IMR-90 (cell line): ENCODE measurements around the gene JMJD7. TPM values are rescaled to one million over a fixed set of nuclear protein-coding genes. Genes with fewer than 3 reads are reported as not detected.
A peak's percentile ranks its signal among the peaks of the same experiment; 100 is the strongest.

ENCODE experiments used
- ATAC-seq: fragments of 200-7000 bp; cut with Tn5 transposase; 2 replicates; pipeline ENCODE4 v1.9.1; 2020; ENCODE audit warnings: low read depth, mild to moderate bottlenecking, moderate library complexity
- BruUV-seq: library from RNA; stranded (reverse); fragments of 400-500 nt; replicated peaks from 2 replicates; lab custom pipeline; 2021; lab: Mats Ljungman, UMichigan
- CTCF ChIA-PET: fragments of 300-600 bp; formaldehyde crosslinking; extraction: SDS; loops from one replicate; lab custom pipeline; 2021; ENCODE audit warnings: antibody characterized with exemption; lab: Yijun Ruan, JAX
- POLR2A ChIA-PET: fragments of 300-600 bp; sonication (Branson Sonifier 250); formaldehyde crosslinking; loops from one replicate; lab custom pipeline; 2022; ENCODE audit warnings: antibody characterized with exemption; ENCODE audit not compliant: unreplicated experiment; lab: Charles Lee
- DNase-seq: peaks from one replicate; pipeline ENCODE4 v3.0.0; 2013
- H2AFZ ChIP-seq: replicated peaks from 2 replicates; pipeline ENCODE3; 2013; ENCODE audit warnings: low read length, mild to moderate bottlenecking; ENCODE audit not compliant: poor library complexity
- H2AK5ac ChIP-seq: 2 replicates; pipeline ENCODE4 v1.6.1; 2013; ENCODE audit warnings: low read depth, low read length, inconsistent platforms
- H2AK9ac ChIP-seq: replicated peaks from 2 replicates; pipeline ENCODE3; 2013; ENCODE audit warnings: mild to moderate bottlenecking, low read depth, low read length, moderate library complexity; ENCODE audit not compliant: poor library complexity
- H2BK120ac ChIP-seq: 2 replicates; pipeline ENCODE4 v1.6.1; 2013; ENCODE audit warnings: low read depth, low read length, inconsistent platforms
- H2BK15ac ChIP-seq: 3 replicates; pipeline ENCODE4 v1.6.1; 2013; ENCODE audit warnings: low read depth, low read length, inconsistent platforms
- H2BK20ac ChIP-seq: 2 replicates; pipeline ENCODE4 v1.6.1; 2013; ENCODE audit warnings: low read depth, mild to moderate bottlenecking, inconsistent platforms, low read length, moderate library complexity
- H2BK5ac ChIP-seq: 2 replicates; pipeline ENCODE4 v1.6.1; 2013; ENCODE audit warnings: mild to moderate bottlenecking, low read depth, low read length, inconsistent platforms; ENCODE audit not compliant: poor library complexity, severe bottlenecking
- H3K14ac ChIP-seq: replicated peaks from 2 replicates; pipeline ENCODE4 v1.6.1; 2013; ENCODE audit warnings: low read depth, low read length, inconsistent platforms
- H3K18ac ChIP-seq: 2 replicates; pipeline ENCODE4 v1.6.1; 2013; ENCODE audit warnings: low read depth, low read length, control low read depth
- H3K23ac ChIP-seq: 2 replicates; pipeline ENCODE4 v1.6.1; 2013; ENCODE audit warnings: low read depth, low read length, inconsistent platforms
- H3K27ac ChIP-seq: 2 replicates; pipeline ENCODE4 v1.5.1; 2013; ENCODE audit warnings: mild to moderate bottlenecking, control low read depth, low read length; ENCODE audit not compliant: insufficient read depth
- H3K27me3 ChIP-seq: 2 replicates; pipeline ENCODE4 v1.6.1; 2013; ENCODE audit warnings: low read length; ENCODE audit not compliant: control insufficient read depth, insufficient read depth
- H3K36me3 ChIP-seq: 2 replicates; pipeline ENCODE4 v1.6.1; 2013; ENCODE audit warnings: low read length, mixed read lengths; ENCODE audit not compliant: control insufficient read depth, insufficient read depth
- H3K4ac ChIP-seq: 2 replicates; pipeline ENCODE4 v1.6.1; 2013; ENCODE audit warnings: low read depth, low read length, inconsistent platforms
- H3K4me1 ChIP-seq: 2 replicates; pipeline ENCODE4 v1.6.1; 2013; ENCODE audit warnings: low read length, mixed read lengths; ENCODE audit not compliant: control insufficient read depth, insufficient read depth
- H3K4me2 ChIP-seq: 2 replicates; pipeline ENCODE4 v1.6.1; 2013; ENCODE audit warnings: low read depth, mild to moderate bottlenecking, control low read depth, low read length, moderate library complexity
- H3K4me3 ChIP-seq: 2 replicates; pipeline ENCODE4 v1.5.1; 2013; ENCODE audit warnings: low read depth, mild to moderate bottlenecking, control low read depth, low read length, moderate library complexity; ENCODE audit not compliant: insufficient read depth
- H3K56ac ChIP-seq: 2 replicates; pipeline ENCODE4 v1.6.1; 2013; ENCODE audit warnings: low read length, inconsistent platforms; ENCODE audit not compliant: insufficient read depth; ENCODE audit errors: extremely low read depth
- H3K79me1 ChIP-seq, 2 experiments: 2 replicates each; pipeline ENCODE4 v1.6.1; 2013; ENCODE audit warnings: low read length in 2 of 2, inconsistent platforms in 1 of 2, low read depth in 1 of 2
- H3K9ac ChIP-seq: 2 replicates; pipeline ENCODE4 v1.6.1; 2013; ENCODE audit warnings: low read depth, low read length, control low read depth
- H3K9me1 ChIP-seq: 2 replicates; pipeline ENCODE4 v1.6.1; 2013; ENCODE audit warnings: low read length, inconsistent platforms; ENCODE audit not compliant: insufficient read depth
- H3K9me3 ChIP-seq: 2 replicates; pipeline ENCODE4 v1.6.1; 2013; ENCODE audit warnings: low read length; ENCODE audit not compliant: control insufficient read depth, insufficient read depth
- H4K20me1 ChIP-seq: 2 replicates; pipeline ENCODE4 v1.6.1; 2013; ENCODE audit warnings: low read length, inconsistent platforms; ENCODE audit not compliant: insufficient read depth
- H4K5ac ChIP-seq: 2 replicates; pipeline ENCODE4 v1.6.1; 2013; ENCODE audit warnings: mild to moderate bottlenecking, low read depth, low read length, control low read depth
- H4K8ac ChIP-seq, 2 experiments: 2 replicates each; pipeline ENCODE4 v1.6.1; 2013; ENCODE audit warnings: low read depth in 2 of 2, low read length in 2 of 2, control low read depth in 1 of 2, inconsistent platforms in 1 of 2
- H4K91ac ChIP-seq: 2 replicates; pipeline ENCODE4 v1.6.1; 2013; ENCODE audit warnings: low read depth, low read length, inconsistent platforms; ENCODE audit not compliant: insufficient read depth
- CEBPB ChIP-seq: IDR thresholded peaks from 2 replicates; pipeline ENCODE4 v1.6.1; 2012; ENCODE audit warnings: low read depth, low read length, improper control_type of control experiment
- POLR2A ChIP-seq: IDR thresholded peaks from 2 replicates; pipeline ENCODE4 v1.6.1; 2012; ENCODE audit warnings: mild to moderate bottlenecking, low read depth, low read length
- RFX5 ChIP-seq: IDR thresholded peaks from 2 replicates; pipeline ENCODE4 v1.8.0; 2012; ENCODE audit warnings: low read depth, mild to moderate bottlenecking, low read length, moderate library complexity
- WGBS, 2 experiments: methylation state at CpG; one replicate each; pipeline versions ENCODE4 v1.1.5 to v1.1.7; 2013; ENCODE audit warnings: missing lambda C conversion rate in 2 of 2; ENCODE audit not compliant: insufficient read length in 1 of 2; ENCODE audit errors: extremely low coverage in 2 of 2; 5-methylcytosine and 5-hydroxymethylcytosine counted together
- dilution Hi-C: fragments of 300-500 bp; cut with HindIII; formaldehyde crosslinking; loops from one replicate; pipeline ENCODE4 v1.14.3; 2018; ENCODE audit warnings: low sequenced_read_pairs; ENCODE audit not compliant: unreplicated experiment
- in situ Hi-C: fragments of 300-500 bp; cut with MboI; formaldehyde crosslinking; loops from 3 replicates; pipeline ENCODE4 v1.14.3; 2019; ENCODE audit warnings: low sequenced_read_pairs, inconsistent platforms, mixed read lengths
- intact Hi-C: fragments of 100-400 bp; cut with micrococcal nuclease; formaldehyde crosslinking; loops from 2 replicates; pipeline ENCODE4 v1.10.0; 2022
- polyA plus RNA-seq, 3 experiments: library from polyadenylated mRNA; depleted of rRNA; stranded (reverse); fragments of >200 nt; gene quantifications; 2 replicates each; pipeline ENCODE4 v1.2.3, GENCODE V29; 2012; ENCODE audit warnings: low replicate concordance in 1 of 3
- total RNA-seq: library from RNA; depleted of rRNA; stranded (reverse); fragments of >200 nt; gene quantifications from 2 replicates; pipeline ENCODE4 v1.2.3, GENCODE V29; 2012
- TF ChIP-seq, protein P1 (sequence below): conservative IDR thresholded peaks from 2 replicates; pipeline ENCODE4 v1.5.1; 2012; ENCODE audit warnings: mild to moderate bottlenecking, low read depth, low read length, improper control_type of control experiment

The JMJD7 gene
- total and polyA plus RNA-seq, 2 of the 4 experiments (the other 2 are of a cell fraction): 5.0 to 6.3 TPM

DNA sequence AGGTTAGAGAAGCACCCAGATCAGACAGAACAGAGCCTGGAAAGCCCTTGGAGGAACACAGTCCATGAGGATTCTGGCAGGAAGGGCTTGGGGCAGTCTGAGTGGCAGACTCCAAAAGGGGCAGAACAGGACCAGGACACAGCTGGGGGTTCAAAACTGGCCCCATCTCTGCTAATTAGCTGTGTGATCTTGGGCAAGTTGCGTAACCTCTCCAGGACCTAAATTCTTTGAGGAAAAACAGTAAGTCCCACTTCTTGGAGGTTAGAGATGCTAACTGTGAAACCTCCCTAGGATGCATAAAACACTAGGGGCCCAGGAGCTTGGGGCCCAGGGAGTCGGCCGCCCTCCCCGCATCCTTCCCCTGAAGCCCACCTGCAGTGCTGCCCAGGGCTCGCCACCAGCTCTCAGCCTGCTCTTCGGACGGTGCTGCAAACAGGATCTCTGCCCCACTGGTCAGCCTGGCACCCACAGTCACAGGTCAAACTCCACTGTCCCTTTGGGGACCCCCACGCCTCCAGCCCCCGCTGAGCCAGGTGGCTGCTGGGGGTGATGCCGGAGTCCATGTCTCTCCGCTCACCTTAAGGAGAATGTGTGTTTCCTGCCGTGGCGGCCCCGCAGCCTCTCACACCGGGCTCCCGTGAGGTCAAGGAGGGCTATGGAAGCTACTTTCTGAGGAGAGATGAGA, 22.7 kb downstream of the JMJD7 start:
- BruUV-seq: no TSS peak
- Histone ChIP-seq H2AK9ac (no peak overlapping the region), H2BK5ac (no peak overlapping the region), H3K23ac (no peak overlapping the region), H3K14ac (no peak overlapping the region), H3K9me3 (no peaks in the 10 kb centered on the region), H3K27me3 (peaks cover 19% of the 10 kb centered on the region; the same call in 1 of the 2 replicates), H3K4me3 (no peak overlapping the region), H3K4ac (no peak overlapping the region), H2BK15ac (no peak overlapping the region), H4K20me1 (no peaks in the 10 kb centered on the region), H2BK120ac (no peak overlapping the region), H3K18ac (no peak overlapping the region), H3K9ac (no peak overlapping the region), H4K91ac (no peak overlapping the region), H3K79me1 (no peaks in the 10 kb centered on the region), H3K56ac (no peak overlapping the region), H3K36me3 (peaks cover 16% of the 10 kb centered on the region), H4K5ac (no peak overlapping the region), H2AK5ac (no peak overlapping the region), H2BK20ac (no peak overlapping the region), H3K4me2 (no peak overlapping the region), H3K9me1 (no peaks in the 10 kb centered on the region), H3K4me1 (no peaks in the 10 kb centered on the region; the same call in 1 of the 2 replicates), H2AFZ (no peak overlapping the region), H4K8ac (no peak overlapping the region), H3K27ac (no peak overlapping the region)
- CTCF ChIA-PET: no interaction called here
- ATAC-seq (no peak), DNase-seq (no peak)
- in situ Hi-C loops (no loop called here), intact Hi-C loops (no loop called here), dilution Hi-C loops (no loop called here)
- TF ChIP-seq CEBPB (peak; percentile 85), POLR2A (no peak), RFX5 (no peak)
- TF ChIP-seq, protein P1, sequence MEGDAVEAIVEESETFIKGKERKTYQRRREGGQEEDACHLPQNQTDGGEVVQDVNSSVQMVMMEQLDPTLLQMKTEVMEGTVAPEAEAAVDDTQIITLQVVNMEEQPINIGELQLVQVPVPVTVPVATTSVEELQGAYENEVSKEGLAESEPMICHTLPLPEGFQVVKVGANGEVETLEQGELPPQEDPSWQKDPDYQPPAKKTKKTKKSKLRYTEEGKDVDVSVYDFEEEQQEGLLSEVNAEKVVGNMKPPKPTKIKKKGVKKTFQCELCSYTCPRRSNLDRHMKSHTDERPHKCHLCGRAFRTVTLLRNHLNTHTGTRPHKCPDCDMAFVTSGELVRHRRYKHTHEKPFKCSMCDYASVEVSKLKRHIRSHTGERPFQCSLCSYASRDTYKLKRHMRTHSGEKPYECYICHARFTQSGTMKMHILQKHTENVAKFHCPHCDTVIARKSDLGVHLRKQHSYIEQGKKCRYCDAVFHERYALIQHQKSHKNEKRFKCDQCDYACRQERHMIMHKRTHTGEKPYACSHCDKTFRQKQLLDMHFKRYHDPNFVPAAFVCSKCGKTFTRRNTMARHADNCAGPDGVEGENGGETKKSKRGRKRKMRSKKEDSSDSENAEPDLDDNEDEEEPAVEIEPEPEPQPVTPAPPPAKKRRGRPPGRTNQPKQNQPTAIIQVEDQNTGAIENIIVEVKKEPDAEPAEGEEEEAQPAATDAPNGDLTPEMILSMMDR: no peak
- POLR2A ChIA-PET: no interaction called here
- WGBS, 2 experiments: 79% methylated on average over 7 of the region's 16 CpGs; no CpG with 5 or more reads in 1 of the 2 experiments
